Motor neuron (in vitro differentiated cells): Measurements from ENCODE around the gene RBM25. TPM values are rescaled to one million over a fixed set of nuclear protein-coding genes. Genes with fewer than 3 reads are reported as not detected.
A peak's percentile ranks its signal among the peaks of the same experiment; 100 is the strongest.
"Not testable (repeated sequence)": the region's sequence is repeated elsewhere in the genome, so short reads cannot be mapped to it uniquely, and the experiment has no call there.

Source experiments
- ATAC-seq, 8 experiments: fragments of 200-7000 bp; cut with Tn5 transposase; replicated peaks in 6 of 8; 2 replicates each; pipeline ENCODE4 v1.8.0; 2021; ENCODE audit warnings: mild to moderate bottlenecking in 8 of 8, moderate library complexity in 8 of 8
- H3K27ac ChIP-seq, 2 donors: fragments of 250-450 bp; sonication (Bioruptor Pico); 2 replicates each; pipeline ENCODE4 v1.9.0; 2021; ENCODE audit warnings: antibody characterized with exemption in 2 of 2, mild to moderate bottlenecking in 2 of 2, moderate library complexity in 1 of 2
- H3K4me1 ChIP-seq, 2 donors: fragments of 250-450 bp; sonication (Bioruptor Pico); replicated peaks in 1 of 2; 2 replicates each; pipeline ENCODE4 v1.6.1; 2021; ENCODE audit warnings: antibody characterized with exemption in 2 of 2, mild to moderate bottlenecking in 2 of 2, moderate library complexity in 1 of 2
- H3K4me3 ChIP-seq, 5 donors: fragments of 250-450 bp; sonication (Bioruptor Pico); 2 replicates each; pipeline ENCODE4 v1.9.0; 2021; ENCODE audit warnings: antibody characterized with exemption in 5 of 5, mild to moderate bottlenecking in 5 of 5, moderate library complexity in 4 of 5
- WGBS, 10 experiments: fragments of 450-650 bp; shearing (Covaris generic); methylation state at CpG; one replicate each; pipeline ENCODE4 v1.0.0; 2022; 5-methylcytosine and 5-hydroxymethylcytosine counted together
- in situ Hi-C, 9 experiments: fragments of 400-800 bp; cut with MboI; loops; one replicate each; pipeline ENCODE4 v1.15.0; 2021; ENCODE audit warnings: low sequenced_read_pairs in 9 of 9, low pct_unique_long_range_greater_than_20kb in 2 of 9; ENCODE audit not compliant: unreplicated experiment in 9 of 9
- total RNA-seq, 8 experiments: library from RNA; unstranded; fragments of 300-600 nt; gene quantifications; 2 replicates each; pipeline versions ENCODE4 v1.2.3 to v1.2.4, GENCODE V29; 2022

The RBM25 gene
- total RNA-seq, result 100 to 1,000 TPM in 1 of 8 experiments, 10 to 100 TPM in 7; 53.9 to 100 (median 70.9) TPM

- H3K27ac ChIP-seq, result peak within 1 kb of the TSS; percentile 93 to 95
- H3K4me1 ChIP-seq, result peaks cover 4 to 9% of the 10 kb centered on the region in 2 donors
- in situ Hi-C loops, result no loop called here
- peak; percentile 92 to 98 (median 97) for ATAC-seq
- H3K4me3 ChIP-seq, result peak within 1 kb of the TSS; percentile 61 to 92 (median 88)
- WGBS, 10 experiments, result 0 to 1% (median 0%) methylated on average over 4 to 26 of the region's 57 CpGs; no CpG with 5 or more reads in 5 of the 10 experiments
These were observed at the start of gene RBM25 for GRCh38 chr14:73058224-73058921. TSS of gene RBM25 (plus strand) at chr14:73058534. CDS start at chr14:73071642, 13,108 bp downstream.

GRCh38 chr14:73011189-73011588 is 47.1 kb upstream of the RBM25 start:
- ATAC-seq, H3K4me1 ChIP-seq, H3K4me3 ChIP-seq, H3K27ac ChIP-seq, in situ Hi-C loops: not testable (repeated sequence)
- WGBS, 10 experiments, result 14 to 100% (median 94%) methylated on average over 1 to 7 of the region's 7 CpGs

GRCh38 chr14:73014105-73014504 is 44.2 kb upstream of the RBM25 start:
- Histone ChIP-seq H3K4me3 (no peak overlapping the region), H3K4me1 (no peaks in the 10 kb centered on the region), H3K27ac (no peak overlapping the region)
- in situ Hi-C loops, result no loop called here
- peak in 5 of 8 experiments; percentile 27 to 72 (median 39) for ATAC-seq
- WGBS, 10 experiments, result 64 to 100% (median 80%) methylated on average over 1 to 2 of the region's 2 CpGs; no CpG with 5 or more reads in 4 of the 10 experiments

- H3K4me1 ChIP-seq, H3K27ac ChIP-seq, H3K4me3 ChIP-seq, in situ Hi-C loops: not testable (repeated sequence)
- 83 to 100% (median 96%) methylated on average over 2 to 6 of the region's 14 CpGs; no CpG with 5 or more reads in 5 of the 10 experiments for WGBS, 10 experiments
- peak in 1 of 8 experiments; percentile 34 for ATAC-seq
These were observed 42.8 kb upstream of the RBM25 start for GRCh38 chr14:73015552-73015951.

GRCh38 chr14:73016011-73016410 is 42.3 kb upstream of the RBM25 start:
- 60 to 100% (median 93%) methylated on average over 1 to 6 of the region's 10 CpGs; no CpG with 5 or more reads in 4 of the 10 experiments for WGBS, 10 experiments
- in situ Hi-C loops, result not testable (repeated sequence)

GRCh38 chr14:73022051-73022450 is 36.3 kb upstream of the RBM25 start:
- H3K4me1 ChIP-seq, result peaks cover 13 to 16% of the 10 kb centered on the region in 2 donors
- no peak for ATAC-seq
- no peak overlapping the region for H3K27ac ChIP-seq
- no peak overlapping the region for H3K4me3 ChIP-seq
- 75 to 100% (median 98%) methylated on average over 1 to 4 of the region's 4 CpGs; no CpG with 5 or more reads in 2 of the 10 experiments for WGBS, 10 experiments
- in situ Hi-C loops, result no loop called here

More at GRCh38 chr14:73016011-73016410, 42.3 kb upstream of the RBM25 start:
- H3K27ac ChIP-seq, H3K4me3 ChIP-seq, ATAC-seq, H3K4me1 ChIP-seq: not testable (repeated sequence)

GRCh38 chr14:73025544-73025943 is 32.8 kb upstream of the RBM25 start:
- Histone ChIP-seq H3K4me3 (peak overlapping the region in 3 of 5 donors; percentile 60 to 84 (median 81)), H3K4me1 (peaks cover 13 to 16% of the 10 kb centered on the region in 2 donors), H3K27ac (no peak overlapping the region)
- 59 to 88% (median 71%) methylated on average over 1 to 3 of the region's 3 CpGs; no CpG with 5 or more reads in 5 of the 10 experiments for WGBS, 10 experiments
- in situ Hi-C loops, result no loop called here
- ATAC-seq, result no peak

- in situ Hi-C loops, result no loop called here
- peaks cover 13 to 15% of the 10 kb centered on the region in 2 donors for H3K4me1 ChIP-seq
- peak in 4 of 8 experiments; percentile 0 to 1 (median 0) for ATAC-seq
- WGBS, 10 experiments, result 0 to 32% (median 11%) methylated on average over 2 to 6 of the region's 21 CpGs; no CpG with 5 or more reads in 2 of the 10 experiments
- peak overlapping the region; percentile 60 to 84 (median 64) for H3K4me3 ChIP-seq
- H3K27ac ChIP-seq, result peak overlapping the region in 1 of 2 donors; percentile 4
These were observed 32.0 kb upstream of the RBM25 start for GRCh38 chr14:73026243-73026844.

- peak; percentile 97 to 99 (median 98) for ATAC-seq
- Histone ChIP-seq H3K4me3 (peak within 1 kb of the TSS; percentile 60 to 84 (median 64)), H3K27ac (peak within 1 kb of the TSS in 1 of 2 donors; percentile 4), H3K4me1 (peaks cover 9% of the 10 kb centered on the region in 2 donors)
- in situ Hi-C loops, result no loop called here
- WGBS, 10 experiments, result 0 to 40% (median 8%) methylated on average over 1 to 12 of the region's 42 CpGs; no CpG with 5 or more reads in 2 of the 10 experiments
These were observed 31.3 kb upstream of the RBM25 start, which contains the start of gene ZFYVE1 for GRCh38 chr14:73026845-73027542. TSS of gene ZFYVE1 (minus strand) at chr14:73027106. CDS start at chr14:73024508, 2,598 bp downstream.

GRCh38 chr14:73027546-73027945 is 30.8 kb upstream of the RBM25 start:
- Histone ChIP-seq H3K4me3 (peak overlapping the region; percentile 9 to 84 (median 62)), H3K27ac (no peak overlapping the region), H3K4me1 (peaks cover 3 to 4% of the 10 kb centered on the region in 2 donors)
- no peak for ATAC-seq
- in situ Hi-C loops, result no loop called here
- WGBS, 10 experiments, result 30 to 80% (median 50%) methylated on average over 1 to 3 of the region's 3 CpGs

- Histone ChIP-seq H3K4me3 (no peak overlapping the region), H3K27ac (no peak overlapping the region), H3K4me1 (no peaks in the 10 kb centered on the region)
- no peak for ATAC-seq
- in situ Hi-C loops, result no loop called here
These were observed 30.4 kb upstream of the RBM25 start for GRCh38 chr14:73027984-73028383.

- in situ Hi-C loops, ATAC-seq, H3K4me1 ChIP-seq: not testable (repeated sequence)
These were observed 21.5 kb upstream of the RBM25 start for GRCh38 chr14:73036706-73037450.

More at GRCh38 chr14:73036706-73037450, 21.5 kb upstream of the RBM25 start:
- WGBS, 10 experiments, result 86 to 100% (median 94%) methylated on average over 1 to 5 of the region's 9 CpGs; no CpG with 5 or more reads in 3 of the 10 experiments
- H3K4me3 ChIP-seq, H3K27ac ChIP-seq: not testable (repeated sequence)
